Liver (tissue), 9 donors: ENCODE data around the gene PCDH1. TPM values are rescaled to one million over a fixed set of nuclear protein-coding genes. Genes with fewer than 3 reads are reported as not detected.
A peak's percentile ranks its signal among the peaks of the same experiment; 100 is the strongest.

Source experiments
- DNase-seq: peaks from one replicate; pipeline ENCODE4 v3.0.0-alpha.2; 2017; ENCODE audit warnings: low spot score
- H3K27ac ChIP-seq, 2 donors: one replicate each; pipeline ENCODE4 v1.7.0; 2013; ENCODE audit warnings: inconsistent platforms in 2 of 2, low read length in 2 of 2, control low read depth in 1 of 2, low read depth in 1 of 2, mild to moderate bottlenecking in 1 of 2
- H3K27me3 ChIP-seq, 4 donors: one replicate each; pipeline versions ENCODE4 v1.6.1 to v1.7.0; 2013; ENCODE audit warnings: low read length in 3 of 4, inconsistent platforms in 1 of 4, mild to moderate bottlenecking in 1 of 4, moderate library complexity in 1 of 4; ENCODE audit not compliant: control insufficient read depth in 4 of 4, insufficient read depth in 4 of 4
- H3K36me3 ChIP-seq, 4 donors: one replicate each; pipeline versions ENCODE4 v1.6.1 to v1.7.0; 2013; ENCODE audit warnings: low read length in 3 of 4, mild to moderate bottlenecking in 3 of 4, low read depth in 1 of 4, moderate library complexity in 1 of 4; ENCODE audit not compliant: control insufficient read depth in 4 of 4, insufficient read depth in 3 of 4
- H3K4me1 ChIP-seq, 4 donors: one replicate each; pipeline versions ENCODE4 v1.6.1 to v1.7.0; 2013; ENCODE audit warnings: low read length in 3 of 4, mild to moderate bottlenecking in 3 of 4, moderate library complexity in 1 of 4; ENCODE audit not compliant: control insufficient read depth in 4 of 4, insufficient read depth in 4 of 4
- H3K4me3 ChIP-seq, 3 donors: one replicate each; pipeline versions ENCODE4 v1.6.1 to v1.7.0; 2013; ENCODE audit warnings: low read length in 3 of 3, control low read depth in 1 of 3, low read depth in 1 of 3, mild to moderate bottlenecking in 1 of 3
- H3K9ac ChIP-seq, 2 donors: one replicate each; pipeline ENCODE4 v1.7.0; 2013; ENCODE audit warnings: low read length in 2 of 2, mild to moderate bottlenecking in 2 of 2, moderate library complexity in 2 of 2, control low read depth in 1 of 2, low read depth in 1 of 2
- H3K9me3 ChIP-seq, 4 donors: one replicate each; pipeline versions ENCODE4 v1.6.1 to v1.7.0; 2013; ENCODE audit warnings: low read length in 3 of 4; ENCODE audit not compliant: control insufficient read depth in 4 of 4
- CTCF ChIP-seq: fragments of 150-350 bp; IDR thresholded peaks from 2 replicates; pipeline ENCODE4 v1.5.1; 2017; ENCODE audit warnings: improper control_type of control experiment, low read depth, low read length; ENCODE audit not compliant: missing input control
- EGR1 ChIP-seq, 2 donors: IDR thresholded peaks; 2 replicates each; pipeline ENCODE4 v1.6.1; 2016 to 2018; ENCODE audit warnings: antibody characterized with exemption in 2 of 2, low read depth in 2 of 2
- FOXA2 ChIP-seq: IDR thresholded peaks from 2 replicates; pipeline ENCODE4 v1.6.1; 2016; ENCODE audit warnings: antibody characterized with exemption
- HNF4A ChIP-seq, 2 donors: conservative IDR thresholded peaks; 2 replicates each; pipeline ENCODE4 v1.6.1; 2016; ENCODE audit warnings: antibody characterized with exemption in 2 of 2, mild to moderate bottlenecking in 2 of 2
- HNF4G ChIP-seq: IDR thresholded peaks from 2 replicates; pipeline ENCODE4 v1.6.1; 2016; ENCODE audit warnings: antibody characterized with exemption
- JUND ChIP-seq, 2 donors: IDR thresholded peaks; 2 replicates each; pipeline ENCODE4 v1.6.1; 2016; ENCODE audit warnings: antibody characterized with exemption in 2 of 2
- NR2F2 ChIP-seq: IDR thresholded peaks from 2 replicates; pipeline ENCODE4 v1.6.1; 2016; ENCODE audit warnings: antibody characterized with exemption
- REST ChIP-seq: IDR thresholded peaks from 2 replicates; pipeline ENCODE4 v1.6.1; 2016; ENCODE audit warnings: antibody characterized with exemption, mild to moderate bottlenecking
- RXRA ChIP-seq, 2 donors: IDR thresholded peaks; 2 replicates each; pipeline ENCODE4 v1.6.1; 2017 to 2018; ENCODE audit warnings: antibody characterized with exemption in 2 of 2, mild to moderate bottlenecking in 1 of 2
- SP1 ChIP-seq: IDR thresholded peaks from 2 replicates; pipeline ENCODE4 v1.6.1; 2018; ENCODE audit warnings: antibody characterized with exemption, mild to moderate bottlenecking
- WGBS: extraction: QIAGEN DNeasy Blood & Tissue Kit; methylation state at CpG from one replicate; pipeline ENCODE4 v1.1.7; 2013; 5-methylcytosine and 5-hydroxymethylcytosine counted together
- polyA plus RNA-seq, 2 donors: library from polyadenylated mRNA; stranded (reverse) in 1 of 2; unstranded in 1 of 2; fragments of 200-250 nt in 1 of 2; fragments of >200 nt in 1 of 2; fragmentation: Nextera tagmentation in 1 of 2; extraction: Ambion mirVana in 1 of 2; gene quantifications; one replicate each; pipeline versions ENCODE4 v1.2.1 to v1.2.3, GENCODE V29; 2013 to 2015
- total RNA-seq, 2 donors: library from RNA; depleted of rRNA; stranded (reverse); fragments of >200 nt; gene quantifications; one replicate each; pipeline ENCODE4 v1.2.3, GENCODE V29; 2014
- donor health status: healthy.
- donor health status: healthy.
- donor health status: healthy.
- donor health status: healthy.
- donor health status: healthy.

PCDH1 gene
- total and polyA plus RNA-seq, 4 donors, result 9.3 to 52.8 (median 15.0) TPM

GRCh38 chr5:141867139-141867538 lies 11.1 kb downstream of the PCDH1 start (continued):
- TF ChIP-seq REST (peak; percentile 26), RXRA (IDR thresholded peaks at IDR 0.05) (peak; percentile 61 to 68), CTCF (no peak)

- no peaks in the 10 kb centered on the region for H3K9me3 ChIP-seq
- WGBS, result 79% methylated on average over 13 of the region's 13 CpGs
- TF ChIP-seq HNF4A (conservative IDR thresholded peaks at IDR 0.05) (no peak), SP1 (peak; percentile 32), NR2F2 (no peak), HNF4G (no peak), FOXA2 (no peak), RXRA (IDR thresholded peaks at IDR 0.05) (no peak)
- peaks cover 4 to 52% (median 21%) of the 10 kb centered on the region in 4 donors for H3K36me3 ChIP-seq
- peaks cover 2 to 31% (median 18%) of the 10 kb centered on the region in 4 donors for H3K4me1 ChIP-seq
- H3K27me3 ChIP-seq, result no peaks in the 10 kb centered on the region
- no peak overlapping the region for H3K9ac ChIP-seq
- H3K4me3 ChIP-seq, result no peak overlapping the region
- DNase-seq, result no peak
- no peak overlapping the region for H3K27ac ChIP-seq
Measured at GRCh38 chr5:141866096-141866495, 12.1 kb downstream of the PCDH1 start.

- peaks cover 2 to 24% (median 14%) of the 10 kb centered on the region in 4 donors for H3K4me1 ChIP-seq
- H3K36me3 ChIP-seq, result peaks cover 4 to 52% (median 21%) of the 10 kb centered on the region in 4 donors
- H3K9ac ChIP-seq, result no peak overlapping the region
Measured at GRCh38 chr5:141865406-141865805, 12.8 kb downstream of the PCDH1 start.

More at GRCh38 chr5:141865406-141865805, 12.8 kb downstream of the PCDH1 start:
- 91% methylated on average over 2 of the region's 2 CpGs for WGBS
- Histone ChIP-seq H3K27ac (no peak overlapping the region), H3K4me3 (no peak overlapping the region), H3K27me3 (no peaks in the 10 kb centered on the region), H3K9me3 (no peaks in the 10 kb centered on the region)
- TF ChIP-seq FOXA2 (no peak), EGR1 (IDR thresholded peaks at IDR 0.05; ENCODE audit: low read depth in 2 of 2) (no peak), JUND (IDR thresholded peaks at IDR 0.05) (no peak)
- no peak for DNase-seq
